Measurements from ENCODE around the gene CCDC107.

- TF ChIP-seq, protein P1, sequence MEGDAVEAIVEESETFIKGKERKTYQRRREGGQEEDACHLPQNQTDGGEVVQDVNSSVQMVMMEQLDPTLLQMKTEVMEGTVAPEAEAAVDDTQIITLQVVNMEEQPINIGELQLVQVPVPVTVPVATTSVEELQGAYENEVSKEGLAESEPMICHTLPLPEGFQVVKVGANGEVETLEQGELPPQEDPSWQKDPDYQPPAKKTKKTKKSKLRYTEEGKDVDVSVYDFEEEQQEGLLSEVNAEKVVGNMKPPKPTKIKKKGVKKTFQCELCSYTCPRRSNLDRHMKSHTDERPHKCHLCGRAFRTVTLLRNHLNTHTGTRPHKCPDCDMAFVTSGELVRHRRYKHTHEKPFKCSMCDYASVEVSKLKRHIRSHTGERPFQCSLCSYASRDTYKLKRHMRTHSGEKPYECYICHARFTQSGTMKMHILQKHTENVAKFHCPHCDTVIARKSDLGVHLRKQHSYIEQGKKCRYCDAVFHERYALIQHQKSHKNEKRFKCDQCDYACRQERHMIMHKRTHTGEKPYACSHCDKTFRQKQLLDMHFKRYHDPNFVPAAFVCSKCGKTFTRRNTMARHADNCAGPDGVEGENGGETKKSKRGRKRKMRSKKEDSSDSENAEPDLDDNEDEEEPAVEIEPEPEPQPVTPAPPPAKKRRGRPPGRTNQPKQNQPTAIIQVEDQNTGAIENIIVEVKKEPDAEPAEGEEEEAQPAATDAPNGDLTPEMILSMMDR (IDR thresholded peaks at IDR 0.05) = no peak
- TF ChIP-seq POLR2A (IDR thresholded peaks at IDR 0.05) = no peak
These were observed 4.3 kb downstream of the CCDC107 start for GRCh38 chr9:35662437-35662836.

All from right lobe of liver (tissue), 4 donors.